Measurements from ENCODE around the gene MBTPS2. TPM values are rescaled to one million over a fixed set of nuclear protein-coding genes. Genes with fewer than 3 reads are reported as not detected.

Gene MBTPS2
- polyA plus RNA-seq, 3 donors = 2.0 to 7.4 (median 4.6) TPM

- Histone ChIP-seq H3K27ac (ENCODE audit: low read depth in 1 of 2, low read length in 2 of 2) (no peak overlapping the region), H4K20me1 (ENCODE audit: insufficient read depth, low read length) (no peaks in the 10 kb centered on the region), H3K4me1 (ENCODE audit: control insufficient read depth in 1 of 2, insufficient read depth in 2 of 2, low read length in 2 of 2) (peaks cover 4 to 6% of the 10 kb centered on the region in 2 donors), H2AFZ (ENCODE audit: insufficient read depth, low read depth, low read length, poor library complexity, severe bottlenecking) (no peak overlapping the region), H3K4me2 (replicated peaks; ENCODE audit: extremely low read depth, low read length, poor library complexity, severe bottlenecking) (no peak overlapping the region), H3K9ac (ENCODE audit: insufficient read depth, low read length, poor library complexity, severe bottlenecking) (no peak overlapping the region), H3K36me3 (replicated peaks in 1 of 2; ENCODE audit: control insufficient read depth in 1 of 2, insufficient read depth in 2 of 2, low read length in 2 of 2) (peaks cover 21 to 23% of the 10 kb centered on the region in 2 donors), H3K9me3 (replicated peaks in 1 of 2; ENCODE audit: control insufficient read depth in 1 of 2, insufficient read depth in 1 of 2, low read length in 2 of 2) (no peaks in the 10 kb centered on the region), H3K79me2 (ENCODE audit: insufficient read depth, low read length) (peaks cover 8% of the 10 kb centered on the region), H3K4me3 (replicated peaks in 1 of 3; ENCODE audit: low read depth in 2 of 3, low read length in 3 of 3) (no peak overlapping the region), H3K27me3 (ENCODE audit: control insufficient read depth in 2 of 2, insufficient read depth in 2 of 2, low read length in 2 of 2) (no peaks in the 10 kb centered on the region)
- intact Hi-C loops (cut with micrococcal nuclease) = no loop called here
- TF ChIP-seq CTCF (IDR thresholded peaks at IDR 0.05) = no peak
- Mint-ChIP-seq H3K27me3 (ENCODE audit: low read depth in 3 of 3) (no peaks in the 10 kb centered on the region), H3K4me1 (peaks cover 6% of the 10 kb centered on the region), H3K4me3 (no peak overlapping the region), H3K27ac (no peak overlapping the region), H3K9me3 (no peaks in the 10 kb centered on the region), H3K36me3 (peaks cover 16 to 22% of the 10 kb centered on the region in 2 donors)
- DNase-seq = no peak
- WGBS (ENCODE audit: insufficient coverage) = no CpG with 5 or more reads among the region's 6 CpGs
Measured at GRCh38 chrX:21845096-21845495, 5.7 kb downstream of the MBTPS2 start.

- intact Hi-C loops (cut with micrococcal nuclease) = no loop called here
- Histone ChIP-seq H3K4me1 (ENCODE audit: control insufficient read depth in 1 of 2, insufficient read depth in 2 of 2, low read length in 2 of 2) (no peaks in the 10 kb centered on the region), H3K27me3 (ENCODE audit: control insufficient read depth in 2 of 2, insufficient read depth in 2 of 2, low read length in 2 of 2) (no peaks in the 10 kb centered on the region), H4K20me1 (ENCODE audit: insufficient read depth, low read length) (no peaks in the 10 kb centered on the region), H3K79me2 (ENCODE audit: insufficient read depth, low read length) (no peaks in the 10 kb centered on the region), H3K36me3 (replicated peaks in 1 of 2; ENCODE audit: control insufficient read depth in 1 of 2, insufficient read depth in 2 of 2, low read length in 2 of 2) (peaks cover 29 to 31% of the 10 kb centered on the region in 2 donors), H3K9ac (ENCODE audit: insufficient read depth, low read length, poor library complexity, severe bottlenecking) (no peak overlapping the region), H3K4me2 (replicated peaks; ENCODE audit: extremely low read depth, low read length, poor library complexity, severe bottlenecking) (no peak overlapping the region), H3K27ac (ENCODE audit: low read depth in 1 of 2, low read length in 2 of 2) (no peak overlapping the region), H3K4me3 (replicated peaks in 1 of 3; ENCODE audit: low read depth in 2 of 3, low read length in 3 of 3) (no peak overlapping the region), H3K9me3 (replicated peaks in 1 of 2; ENCODE audit: control insufficient read depth in 1 of 2, insufficient read depth in 1 of 2, low read length in 2 of 2) (no peaks in the 10 kb centered on the region), H2AFZ (ENCODE audit: insufficient read depth, low read depth, low read length, poor library complexity, severe bottlenecking) (no peak overlapping the region)
- WGBS (ENCODE audit: insufficient coverage) = no CpG with 5 or more reads among the region's 1 CpG
- DNase-seq = no peak
- Mint-ChIP-seq H3K27me3 (ENCODE audit: low read depth in 3 of 3) (no peaks in the 10 kb centered on the region), H3K27ac (no peak overlapping the region), H3K9me3 (no peaks in the 10 kb centered on the region), H3K4me3 (no peak overlapping the region), H3K4me1 (no peaks in the 10 kb centered on the region), H3K36me3 (peaks cover 17 to 27% of the 10 kb centered on the region in 2 donors)
- no peak for TF ChIP-seq CTCF (IDR thresholded peaks at IDR 0.05)
Measured at GRCh38 chrX:21847342-21847741, 7.9 kb downstream of the MBTPS2 start.
